Left kidney (tissue), 2 donors: Measurements from ENCODE around the gene CHRNA4. TPM values are rescaled to one million over a fixed set of nuclear protein-coding genes. Genes with fewer than 3 reads are reported as not detected.

Source experiments
- DNase-seq: peaks from one replicate; pipeline ENCODE4 v3.0.0-alpha.2; 2013
- polyA plus RNA-seq: library from polyadenylated mRNA; unstranded; fragments of 120-200 nt; gene quantifications from one replicate; pipeline ENCODE4 v1.2.1, GENCODE V29; 2013; ENCODE audit not compliant: insufficient read length

CHRNA4 gene
- polyA plus RNA-seq, 1 donor: 13.3 TPM

- DNase-seq: no peak
Measured at GRCh38 chr20:63334356-63334755, 26.8 kb downstream of the CHRNA4 start.

DNA sequence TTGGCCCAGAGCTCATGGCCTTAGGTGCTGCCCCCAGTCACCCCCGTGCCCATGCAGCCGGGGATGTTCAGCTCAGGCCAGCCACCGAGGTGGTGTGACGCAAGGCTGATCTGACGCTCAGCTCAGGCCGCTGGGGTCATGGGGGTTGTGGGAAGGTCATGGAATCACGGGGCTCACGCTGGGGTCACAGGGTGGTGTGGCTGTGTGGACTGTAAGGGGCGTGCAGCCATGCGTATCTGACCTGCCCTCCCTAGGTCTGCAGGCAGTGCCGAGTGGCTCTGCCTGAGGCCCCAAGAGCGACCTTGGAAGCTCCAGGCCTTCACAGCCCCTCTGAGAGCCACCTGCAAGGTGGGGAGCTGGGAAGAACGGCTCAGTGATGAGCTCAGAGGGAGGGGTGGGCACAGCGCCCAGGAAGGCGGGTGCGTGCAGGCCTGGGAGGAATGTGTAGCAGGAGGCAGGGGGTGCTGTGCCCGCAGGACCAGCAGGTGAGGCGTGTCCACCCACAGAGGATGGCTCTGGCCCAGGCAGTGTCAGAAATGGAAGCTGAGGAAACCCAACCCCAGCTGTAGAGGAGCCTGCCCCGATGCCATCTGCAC is 27.8 kb downstream of the CHRNA4 start:
- DNase-seq: no peak

DNA sequence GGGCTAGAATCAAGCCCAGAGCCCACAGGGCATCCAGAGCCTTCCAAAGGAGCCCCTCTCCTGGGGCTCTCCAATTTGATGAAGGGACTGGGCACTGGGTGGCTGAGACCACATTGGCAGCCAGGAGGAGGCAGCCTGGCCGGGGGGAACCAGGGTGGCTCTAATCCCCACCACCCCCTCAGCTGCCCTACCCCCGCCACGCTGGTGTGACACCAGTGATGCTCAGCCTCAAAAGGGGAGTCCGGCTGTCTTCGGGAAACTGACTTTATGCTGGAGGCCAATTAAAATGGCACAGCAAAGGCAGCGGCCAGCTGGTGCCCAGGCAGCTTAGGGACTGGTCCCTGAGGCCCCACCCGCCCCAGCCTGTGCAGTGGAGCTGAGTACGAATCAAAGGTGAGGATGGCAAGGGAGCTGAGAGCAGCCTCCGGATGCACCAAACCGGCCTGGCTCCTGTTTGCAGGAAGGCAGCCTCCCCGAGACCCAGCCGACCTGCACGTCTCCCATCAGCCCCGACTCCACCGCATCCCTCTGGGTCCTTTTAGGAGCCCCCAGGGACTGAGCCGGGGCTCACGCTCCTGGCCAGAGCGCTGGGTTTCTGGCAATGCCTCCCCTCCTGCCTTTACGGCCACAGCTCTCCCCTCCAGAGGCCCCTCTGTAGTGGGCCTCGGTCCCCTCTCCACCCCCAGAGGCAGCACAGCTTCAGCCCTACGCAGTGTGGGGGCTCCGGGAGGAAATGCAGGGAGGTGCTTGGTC is 28.5 kb downstream of the CHRNA4 start:
- DNase-seq: no peak

DNA sequence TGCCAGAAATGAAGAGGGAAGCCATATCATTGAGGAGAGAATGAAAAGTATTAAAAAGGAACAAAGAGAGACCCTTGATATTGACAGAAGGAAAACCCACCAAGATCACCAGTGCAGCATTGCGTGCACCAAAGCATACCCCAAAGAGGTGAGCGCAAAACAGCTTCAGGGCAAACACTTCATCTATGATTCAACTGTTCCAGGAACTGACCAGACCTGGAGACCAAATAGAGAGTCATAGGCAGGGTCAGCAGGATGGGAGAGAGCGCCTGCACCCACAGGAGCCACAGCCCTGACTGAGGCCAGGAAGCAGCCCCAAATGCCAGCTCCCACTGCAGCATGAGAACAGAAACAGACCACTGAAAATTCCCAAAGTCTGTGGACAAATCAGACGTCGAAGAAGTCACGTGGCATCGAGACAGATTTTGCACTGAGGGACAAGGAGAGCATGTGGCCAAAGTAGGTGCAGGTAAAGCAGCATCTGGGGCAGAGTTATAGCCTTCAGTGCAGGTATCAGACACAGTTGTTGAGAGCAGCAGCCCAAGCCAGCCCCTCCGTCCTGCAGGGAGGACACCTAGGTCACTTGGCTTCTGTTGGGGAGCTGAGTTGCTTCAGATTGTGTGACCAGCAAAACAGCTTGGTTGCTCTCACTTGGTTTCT is 29.3 kb downstream of the CHRNA4 start:
- no peak for DNase-seq

DNA sequence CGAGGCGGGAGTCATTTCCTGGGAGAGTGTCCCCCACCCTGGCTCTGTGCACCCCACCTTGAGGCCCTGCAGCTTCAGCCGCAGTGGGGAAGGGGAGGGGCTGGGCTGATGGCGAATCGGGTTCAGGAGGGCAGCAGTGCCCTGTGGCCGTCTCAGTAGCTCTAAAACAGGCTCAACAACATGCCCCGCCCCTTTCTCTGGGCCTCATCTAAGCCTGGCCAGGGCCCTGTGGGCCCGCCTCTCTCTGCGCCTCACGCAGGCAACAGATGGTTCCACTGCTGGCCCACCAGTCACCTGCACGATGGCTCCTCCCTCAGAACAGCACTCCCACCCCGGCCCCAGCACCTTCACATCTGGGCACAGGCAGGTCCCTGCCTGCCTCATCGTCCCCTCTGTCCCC is 30.2 kb downstream of the CHRNA4 start:
- no peak for DNase-seq

GRCh38 chr20:63330084-63330760 is 30.9 kb downstream of the CHRNA4 start:
- no peak for DNase-seq

GRCh38 chr20:63329331-63330083 is 31.6 kb downstream of the CHRNA4 start:
- DNase-seq: no peak

DNA sequence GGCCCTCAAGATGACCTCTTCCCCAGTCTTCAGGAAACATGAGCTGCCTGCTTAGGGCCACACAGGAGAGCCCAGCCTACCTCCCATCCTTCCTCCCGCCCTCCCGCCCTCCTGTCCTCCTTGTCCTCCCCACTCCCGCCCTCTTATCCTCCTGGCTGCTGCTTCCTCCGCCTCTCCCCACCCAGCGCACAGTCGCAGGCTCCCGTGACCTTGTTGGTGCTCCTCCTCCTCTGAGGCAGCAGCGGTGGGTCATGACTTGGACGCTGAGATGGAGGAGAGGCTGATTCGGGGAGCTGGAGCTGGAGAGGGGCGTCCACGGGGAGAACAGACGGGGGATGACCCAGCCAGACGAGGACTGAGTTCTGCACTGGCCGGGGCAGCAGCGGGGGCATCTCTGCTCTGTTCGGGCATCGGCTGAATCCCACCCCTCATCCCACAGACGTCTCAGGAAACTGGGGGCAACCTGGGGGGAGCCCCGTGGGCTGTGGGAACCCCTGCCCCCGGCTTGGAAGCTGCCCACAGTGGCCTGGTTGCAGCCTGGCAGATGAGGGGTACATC is 32.4 kb downstream of the CHRNA4 start:
- no peak for DNase-seq

DNA sequence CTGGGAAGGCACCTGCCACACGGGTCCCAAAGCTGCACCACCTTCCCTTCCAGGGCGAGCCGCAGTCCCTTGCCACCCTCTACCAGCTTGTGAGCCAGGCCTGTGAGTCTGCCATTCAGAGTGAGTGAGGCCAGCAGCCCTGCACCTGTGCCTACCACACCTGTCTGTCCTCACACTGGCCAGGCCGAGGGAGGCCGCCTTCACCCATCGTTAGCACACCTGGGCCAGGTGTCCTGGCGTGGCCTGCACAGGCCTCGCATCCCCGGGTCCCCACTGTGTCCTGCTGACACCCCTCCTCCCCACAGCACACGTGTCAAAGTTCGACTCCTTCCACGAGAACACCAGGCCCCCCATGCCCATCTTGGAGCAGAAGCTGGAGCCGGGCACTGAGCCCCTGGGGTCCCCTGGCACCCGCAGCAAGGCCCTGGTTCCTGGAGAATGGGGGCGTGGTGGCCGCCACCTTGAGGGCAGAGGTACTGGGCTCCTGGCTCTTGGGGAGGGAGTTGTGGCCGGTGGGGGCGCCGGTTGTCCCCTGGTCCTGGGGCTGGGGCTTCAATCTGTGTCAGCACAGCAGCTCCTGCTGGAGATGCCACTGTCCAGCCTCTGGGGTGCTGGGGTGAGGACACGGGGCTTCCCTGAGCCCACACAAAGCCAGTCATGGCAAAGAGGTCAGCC is 33.0 kb downstream of the CHRNA4 start:
- no peak for DNase-seq

DNA sequence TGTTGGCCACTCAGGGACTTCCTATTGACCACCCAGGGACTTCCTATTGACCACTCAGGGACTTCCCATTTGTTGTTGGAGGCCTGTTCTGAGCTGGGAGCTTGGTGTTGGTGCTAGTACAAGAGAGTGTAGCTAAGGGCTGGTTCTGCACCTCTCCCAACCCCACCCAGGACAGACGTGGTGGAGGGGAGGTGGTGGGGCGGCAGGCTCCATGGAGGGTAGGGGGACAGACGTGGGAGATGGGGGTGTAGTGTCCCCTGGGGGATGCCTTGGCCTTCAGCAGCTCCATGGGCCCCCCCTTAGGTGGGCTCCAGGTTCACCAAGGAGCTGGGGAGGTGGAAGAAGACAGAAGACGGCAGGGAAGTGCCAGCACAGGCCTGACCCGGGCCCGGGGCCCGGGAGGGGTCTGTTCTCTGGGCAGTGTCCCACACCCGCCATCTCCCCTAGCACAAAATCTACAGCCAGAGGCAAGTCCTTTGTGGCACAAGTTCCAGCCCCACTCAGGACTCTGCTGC is 33.9 kb downstream of the CHRNA4 start:
- no peak for DNase-seq

GRCh38 chr20:63326314-63327230 is 34.6 kb downstream of the CHRNA4 start:
- no peak for DNase-seq

DNA sequence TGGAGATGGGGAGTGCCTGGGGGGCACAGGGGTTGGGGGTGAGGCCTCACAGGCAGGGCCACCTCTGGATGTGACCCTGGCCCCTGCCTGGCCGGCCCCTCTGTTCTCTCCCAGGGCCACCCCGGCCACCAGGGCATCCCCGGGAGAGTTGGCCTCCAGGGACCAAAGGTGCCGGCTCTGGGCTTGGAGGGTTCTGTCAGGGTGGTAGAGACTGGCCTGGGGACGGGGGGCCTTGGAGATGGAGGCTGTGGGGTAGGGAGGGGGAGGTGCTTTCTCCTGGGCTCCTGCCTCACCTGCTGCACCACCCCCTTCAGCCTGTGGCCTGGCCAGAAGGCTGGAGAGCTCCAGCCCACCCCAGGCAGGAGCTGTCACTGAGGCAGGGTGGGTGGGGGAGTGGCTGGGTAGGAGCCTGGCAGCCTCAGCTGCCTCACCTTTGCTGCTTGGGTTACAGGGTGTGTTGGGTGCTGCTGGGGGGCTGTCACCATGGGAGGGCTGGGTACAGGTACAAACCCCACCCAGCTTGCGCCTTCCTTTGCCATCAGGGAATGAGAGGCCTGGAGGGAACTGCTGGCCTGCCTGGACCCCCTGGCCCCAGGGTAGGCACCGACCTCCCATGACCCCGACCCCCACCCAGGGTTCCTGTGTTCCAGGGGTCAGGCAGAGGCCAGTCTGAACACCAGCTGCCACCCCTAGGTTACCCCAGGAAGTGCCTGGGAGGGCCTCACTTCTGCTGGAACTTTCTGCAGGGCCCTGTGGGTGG is 35.4 kb downstream of the CHRNA4 start:
- no peak for DNase-seq

GRCh38 chr20:63325021-63325471 is 36.1 kb downstream of the CHRNA4 start:
- no peak for DNase-seq

DNA sequence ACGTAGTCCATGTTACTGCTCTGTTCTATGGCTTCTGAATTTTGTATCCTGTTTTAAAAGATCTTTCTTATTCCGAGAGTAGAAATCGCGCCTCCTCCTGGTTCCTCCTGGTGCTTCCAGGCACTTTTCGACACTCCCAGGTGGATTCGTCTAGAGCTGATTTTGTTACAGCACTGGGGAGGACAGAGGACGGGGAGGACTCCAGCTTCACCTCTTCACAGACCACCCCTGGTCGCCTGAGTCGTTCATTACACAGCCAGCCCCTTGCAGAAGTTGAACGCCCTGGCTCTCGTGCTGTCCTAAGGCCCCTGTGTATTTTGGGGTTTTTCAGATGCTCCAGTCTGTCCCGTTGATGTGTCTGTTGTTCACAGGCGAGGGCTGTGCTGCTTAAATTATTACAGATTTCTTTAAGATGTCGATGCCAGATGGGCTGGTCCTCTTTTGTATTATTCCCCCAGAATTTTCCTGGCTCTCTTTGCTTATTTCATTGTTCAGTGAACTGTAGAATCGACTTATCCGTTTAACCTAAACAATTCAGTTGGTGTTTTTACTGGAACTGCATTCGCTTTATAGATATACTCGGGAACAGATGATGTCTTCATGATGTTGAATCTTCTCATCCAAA is 37.7 kb downstream of the CHRNA4 start:
- no peak for DNase-seq

DNA sequence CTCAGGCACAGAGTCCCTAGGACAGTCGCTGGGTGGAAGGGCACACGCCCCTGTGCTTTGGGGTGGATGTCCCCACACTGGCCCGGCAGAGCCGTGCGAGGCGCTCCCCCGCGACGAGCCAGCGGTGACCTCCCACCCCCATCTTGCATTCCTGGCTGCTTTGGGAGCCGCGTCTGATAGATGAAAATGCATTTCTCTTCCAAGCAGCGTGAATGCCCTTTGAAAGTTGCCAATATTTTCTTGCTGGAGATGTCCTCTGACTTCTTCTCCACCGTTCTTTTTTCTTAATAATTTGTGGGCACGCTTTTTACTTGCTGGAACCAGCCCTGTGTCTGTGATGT is 38.2 kb downstream of the CHRNA4 start:
- DNase-seq: no peak

DNA sequence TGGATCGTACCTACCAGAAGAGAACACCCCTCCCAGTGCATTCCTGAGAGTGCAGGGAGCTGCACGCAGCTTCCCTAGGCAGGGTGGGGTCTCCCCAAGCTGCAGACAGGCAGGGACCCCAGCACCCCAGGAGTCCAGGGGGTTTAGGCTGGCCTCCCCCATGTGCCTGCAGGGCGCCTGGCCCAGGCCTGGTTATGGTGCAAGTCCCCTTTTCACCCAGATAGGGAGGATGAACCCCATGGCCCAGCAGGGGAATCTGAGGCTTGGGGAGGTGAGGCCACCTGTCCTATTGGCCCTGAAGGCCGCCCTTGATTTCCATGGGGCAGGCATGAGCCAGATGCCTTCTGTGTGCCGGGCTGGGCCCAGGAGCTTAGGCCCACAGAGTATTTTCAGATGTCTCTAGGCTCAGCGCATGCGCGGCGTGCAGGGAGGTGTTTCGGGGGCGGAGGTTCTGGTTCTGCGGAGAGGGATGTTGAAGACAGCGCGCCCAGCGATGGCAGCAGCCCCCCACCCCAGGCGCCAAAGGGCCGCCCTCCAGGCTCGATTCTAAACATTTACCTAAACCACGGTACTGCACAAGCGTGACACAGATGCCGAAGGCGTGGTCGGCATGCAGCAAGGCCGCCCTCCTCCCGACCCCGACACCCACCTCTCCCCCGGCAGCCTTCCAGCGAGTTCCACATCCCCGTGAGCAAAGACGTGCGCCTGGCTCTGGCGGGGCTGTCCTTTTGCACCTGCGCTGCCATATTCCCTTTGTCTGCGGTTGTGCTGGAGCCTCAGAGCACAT is 38.8 kb downstream of the CHRNA4 start:
- DNase-seq: no peak

DNA sequence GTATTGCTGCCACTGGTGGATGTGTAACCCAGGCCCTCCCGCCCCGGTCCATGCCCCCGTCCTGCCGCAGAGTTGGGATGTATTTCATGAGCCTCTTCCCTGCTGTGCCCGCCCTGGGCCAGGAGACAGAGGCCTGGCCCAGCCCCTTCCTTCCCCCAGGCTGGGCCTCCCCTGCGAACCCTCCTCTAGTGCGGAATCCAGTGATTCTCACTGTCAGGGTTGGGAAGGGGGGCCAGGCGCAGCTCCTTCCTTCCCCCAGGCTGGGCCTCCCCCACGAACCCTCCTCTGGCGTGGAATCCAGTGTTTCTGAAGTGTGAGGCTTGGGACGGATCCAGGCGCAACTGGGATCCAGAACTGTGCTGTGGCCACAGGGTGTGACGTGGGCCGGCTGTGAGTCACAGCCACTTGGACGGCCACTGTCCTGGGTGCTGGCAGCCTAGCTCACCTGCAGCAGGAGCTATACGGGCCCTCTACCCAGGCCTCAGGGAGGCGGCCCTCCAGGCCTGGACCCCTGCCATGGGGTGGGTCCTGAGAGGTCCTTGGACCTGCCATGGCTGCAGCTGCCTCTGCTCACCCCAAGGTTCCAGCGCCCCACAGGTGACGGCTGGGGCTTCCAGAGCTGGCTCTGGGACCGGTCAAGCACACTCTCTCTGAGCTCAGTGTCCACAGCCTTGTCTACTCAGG is 39.9 kb downstream of the CHRNA4 start:
- no peak for DNase-seq
